ENCODE data around the gene CNN2.

Gene CNN2

GRCh38 chr19:1050989-1051788 is 24.8 kb downstream of the CNN2 start:
- Histone ChIP-seq H3K27ac (ENCODE audit: low read depth, low read length) (no peak overlapping the region), H3K4me3 (ENCODE audit: low read depth in 1 of 2, low read length in 2 of 2) (no peak overlapping the region), H3K9me3 (ENCODE audit: low read length) (no peaks in the 10 kb centered on the region), H3K4me1 (ENCODE audit: insufficient read depth, low read length) (no peaks in the 10 kb centered on the region), H3K36me3 (ENCODE audit: insufficient read depth, low read length) (no peaks in the 10 kb centered on the region), H3K27me3 (ENCODE audit: control insufficient read depth in 1 of 2, insufficient read depth in 2 of 2, low read length in 2 of 2) (no peaks in the 10 kb centered on the region), H3K9ac (ENCODE audit: low read length) (no peak overlapping the region)

- Histone ChIP-seq H3K27ac (ENCODE audit: low read depth, low read length) (no peak overlapping the region), H3K27me3 (ENCODE audit: control insufficient read depth in 1 of 2, insufficient read depth in 2 of 2, low read length in 2 of 2) (no peaks in the 10 kb centered on the region), H3K9me3 (ENCODE audit: low read length) (peaks cover 4% of the 10 kb centered on the region), H3K4me1 (ENCODE audit: insufficient read depth, low read length) (no peaks in the 10 kb centered on the region), H3K36me3 (ENCODE audit: insufficient read depth, low read length) (no peaks in the 10 kb centered on the region), H3K9ac (ENCODE audit: low read length) (no peak overlapping the region), H3K4me3 (ENCODE audit: low read depth in 1 of 2, low read length in 2 of 2) (no peak overlapping the region)
Measured at GRCh38 chr19:1051791-1052190, 25.4 kb downstream of the CNN2 start.

GRCh38 chr19:1052349-1052975 is 26.1 kb downstream of the CNN2 start:
- H3K4me3 ChIP-seq (ENCODE audit: low read depth in 1 of 2, low read length in 2 of 2) = no peak overlapping the region
- no peaks in the 10 kb centered on the region for H3K4me1 ChIP-seq (ENCODE audit: insufficient read depth, low read length)
- H3K27me3 ChIP-seq (ENCODE audit: control insufficient read depth in 1 of 2, insufficient read depth in 2 of 2, low read length in 2 of 2) = no peaks in the 10 kb centered on the region
- no peak overlapping the region for H3K27ac ChIP-seq (ENCODE audit: low read depth, low read length)
- H3K9me3 ChIP-seq (ENCODE audit: low read length) = peaks cover 11% of the 10 kb centered on the region
- H3K9ac ChIP-seq (ENCODE audit: low read length) = no peak overlapping the region
- no peaks in the 10 kb centered on the region for H3K36me3 ChIP-seq (ENCODE audit: insufficient read depth, low read length)

GRCh38 chr19:1053176-1054101 is 27.0 kb downstream of the CNN2 start:
- Histone ChIP-seq H3K9ac (ENCODE audit: low read length) (no peak overlapping the region), H3K27me3 (ENCODE audit: control insufficient read depth in 1 of 2, insufficient read depth in 2 of 2, low read length in 2 of 2) (no peaks in the 10 kb centered on the region), H3K27ac (ENCODE audit: low read depth, low read length) (no peak overlapping the region), H3K4me3 (ENCODE audit: low read depth in 1 of 2, low read length in 2 of 2) (no peak overlapping the region), H3K9me3 (ENCODE audit: low read length) (peaks cover 16% of the 10 kb centered on the region), H3K4me1 (ENCODE audit: insufficient read depth, low read length) (no peaks in the 10 kb centered on the region), H3K36me3 (ENCODE audit: insufficient read depth, low read length) (no peaks in the 10 kb centered on the region)

- no peaks in the 10 kb centered on the region for H3K36me3 ChIP-seq (ENCODE audit: insufficient read depth, low read length)
- no peak overlapping the region for H3K9ac ChIP-seq (ENCODE audit: low read length)
- no peak overlapping the region for H3K4me3 ChIP-seq (ENCODE audit: low read depth in 1 of 2, low read length in 2 of 2)
- no peaks in the 10 kb centered on the region for H3K4me1 ChIP-seq (ENCODE audit: insufficient read depth, low read length)
- no peak overlapping the region for H3K27ac ChIP-seq (ENCODE audit: low read depth, low read length)
- no peaks in the 10 kb centered on the region for H3K27me3 ChIP-seq (ENCODE audit: control insufficient read depth in 1 of 2, insufficient read depth in 2 of 2, low read length in 2 of 2)
- H3K9me3 ChIP-seq (ENCODE audit: low read length) = peaks cover 16% of the 10 kb centered on the region
Measured at GRCh38 chr19:1054102-1055027, 28.0 kb downstream of the CNN2 start.

- Histone ChIP-seq H3K4me3 (ENCODE audit: low read depth in 1 of 2, low read length in 2 of 2) (no peak overlapping the region), H3K27me3 (ENCODE audit: control insufficient read depth in 1 of 2, insufficient read depth in 2 of 2, low read length in 2 of 2) (no peaks in the 10 kb centered on the region), H3K27ac (ENCODE audit: low read depth, low read length) (no peak overlapping the region), H3K36me3 (ENCODE audit: insufficient read depth, low read length) (no peaks in the 10 kb centered on the region), H3K4me1 (ENCODE audit: insufficient read depth, low read length) (no peaks in the 10 kb centered on the region), H3K9me3 (ENCODE audit: low read length) (peaks cover 16% of the 10 kb centered on the region), H3K9ac (ENCODE audit: low read length) (no peak overlapping the region)
Measured at GRCh38 chr19:1055028-1055425, 28.6 kb downstream of the CNN2 start.

GRCh38 chr19:1055886-1056620 is 29.6 kb downstream of the CNN2 start:
- no peak overlapping the region for H3K9ac ChIP-seq (ENCODE audit: low read length)
- no peak overlapping the region for H3K4me3 ChIP-seq (ENCODE audit: low read depth in 1 of 2, low read length in 2 of 2)
- H3K27me3 ChIP-seq (ENCODE audit: control insufficient read depth in 1 of 2, insufficient read depth in 2 of 2, low read length in 2 of 2) = no peaks in the 10 kb centered on the region
- no peaks in the 10 kb centered on the region for H3K4me1 ChIP-seq (ENCODE audit: insufficient read depth, low read length)
- H3K36me3 ChIP-seq (ENCODE audit: insufficient read depth, low read length) = no peaks in the 10 kb centered on the region
- no peak overlapping the region for H3K27ac ChIP-seq (ENCODE audit: low read depth, low read length)
- peaks cover 16% of the 10 kb centered on the region for H3K9me3 ChIP-seq (ENCODE audit: low read length)

- Histone ChIP-seq H3K9me3 (ENCODE audit: low read length) (peaks cover 16% of the 10 kb centered on the region), H3K9ac (ENCODE audit: low read length) (no peak overlapping the region), H3K4me1 (ENCODE audit: insufficient read depth, low read length) (no peaks in the 10 kb centered on the region), H3K36me3 (ENCODE audit: insufficient read depth, low read length) (no peaks in the 10 kb centered on the region), H3K27me3 (ENCODE audit: control insufficient read depth in 1 of 2, insufficient read depth in 2 of 2, low read length in 2 of 2) (no peaks in the 10 kb centered on the region), H3K4me3 (ENCODE audit: low read depth in 1 of 2, low read length in 2 of 2) (no peak overlapping the region), H3K27ac (ENCODE audit: low read depth, low read length) (no peak overlapping the region)
Measured at GRCh38 chr19:1057176-1057855, 30.9 kb downstream of the CNN2 start.

- H3K36me3 ChIP-seq (ENCODE audit: insufficient read depth, low read length) = no peaks in the 10 kb centered on the region
- H3K27me3 ChIP-seq (ENCODE audit: control insufficient read depth in 1 of 2, insufficient read depth in 2 of 2, low read length in 2 of 2) = no peaks in the 10 kb centered on the region
- H3K9ac ChIP-seq (ENCODE audit: low read length) = no peak overlapping the region
- no peak overlapping the region for H3K4me3 ChIP-seq (ENCODE audit: low read depth in 1 of 2, low read length in 2 of 2)
- peaks cover 16% of the 10 kb centered on the region for H3K9me3 ChIP-seq (ENCODE audit: low read length)
- no peak overlapping the region for H3K27ac ChIP-seq (ENCODE audit: low read depth, low read length)
- no peaks in the 10 kb centered on the region for H3K4me1 ChIP-seq (ENCODE audit: insufficient read depth, low read length)
Measured at GRCh38 chr19:1058112-1058511, 31.7 kb downstream of the CNN2 start.

GRCh38 chr19:1060689-1061088 is 34.3 kb downstream of the CNN2 start:
- Histone ChIP-seq H3K36me3 (ENCODE audit: insufficient read depth, low read length) (no peaks in the 10 kb centered on the region), H3K27me3 (ENCODE audit: control insufficient read depth in 1 of 2, insufficient read depth in 2 of 2, low read length in 2 of 2) (peaks cover 6 to 24% of the 10 kb centered on the region in 2 donors), H3K9me3 (ENCODE audit: low read length) (peaks cover 16% of the 10 kb centered on the region), H3K4me3 (ENCODE audit: low read depth in 1 of 2, low read length in 2 of 2) (no peak overlapping the region), H3K9ac (ENCODE audit: low read length) (no peak overlapping the region), H3K27ac (ENCODE audit: low read depth, low read length) (no peak overlapping the region), H3K4me1 (ENCODE audit: insufficient read depth, low read length) (no peaks in the 10 kb centered on the region)

Data from muscle layer of colon (tissue), 2 donors.